ENCODE data around the gene TBPL1. TPM values are rescaled to one million over a fixed set of nuclear protein-coding genes. Genes with fewer than 3 reads are reported as not detected.

The TBPL1 gene
- total and polyA plus RNA-seq, 9 of the 15 experiments (the other 6 are each of a cell fraction or from before 2014, with no cell fraction given) = 78.1 to 152 (median 107) TPM

- peak; percentile 33; the same call in 1 of the 2 replicates for TF ChIP-seq EP400 (IDR thresholded peaks at IDR 0.05)
Observed at GRCh38 chr6:133992992-133993680, 40.1 kb downstream of the TBPL1 start (continued).

GRCh38 chr6:133995296-133995695 lies 42.3 kb downstream of the TBPL1 start:
- H3K4me2 ChIP-seq (ENCODE audit: insufficient read depth, low read length) = no peak overlapping the region
- H3K4me3 ChIP-seq = no peak overlapping the region
- in situ Hi-C loops (cut with MboI) (no loop called here), intact Hi-C loops (cut with micrococcal nuclease) (no loop called here)
- H3K36me3 ChIP-seq (ENCODE audit: control insufficient read depth, insufficient read depth, low read length) = peaks cover 6% of the 10 kb centered on the region; the same call in 1 of the 3 replicates
- ChIA-PET POLR2A (no interaction called here), CTCF (ENCODE audit: low intra/inter-chr PET ratio) (no interaction called here)
- no peaks in the 10 kb centered on the region for H3K9me3 ChIP-seq (replicated peaks; ENCODE audit: control insufficient read depth, insufficient read depth, low read depth, low read length)
- H3K79me2 ChIP-seq (ENCODE audit: control insufficient read depth, insufficient read depth, low read length) = no peaks in the 10 kb centered on the region
- H4K20me1 ChIP-seq (replicated peaks; ENCODE audit: control insufficient read depth, insufficient read depth, low read length) = 0 out of 2 replicates have a peak, but pooled peaks cover 4% of the 10 kb centered on the region
- no peak for DNase-seq (ENCODE audit: extremely low read depth in 1 of 4, low spot score in 3 of 4)
- H3K4me1 ChIP-seq (replicated peaks in 1 of 2; ENCODE audit: control insufficient read depth in 2 of 2, insufficient read depth in 2 of 2, low read length in 2 of 2) = peaks cover 7 to 31% of the 10 kb centered on the region in 2 experiments
- no peaks in the 10 kb centered on the region for H3K9me1 ChIP-seq (ENCODE audit: control insufficient read depth, insufficient read depth, low read length)
- FAIRE-seq = no peak
- WGBS (ENCODE audit: insufficient coverage, low coverage, missing lambda C conversion rate) = 44% methylated on average over 3 of the region's 3 CpGs
- H3K9ac ChIP-seq (ENCODE audit: insufficient read depth in 1 of 2, low read depth in 2 of 2, low read length in 2 of 2) = no peak overlapping the region
- H3K27me3 ChIP-seq (ENCODE audit: control insufficient read depth in 2 of 2, insufficient read depth in 2 of 2, low read length in 2 of 2) = no peaks in the 10 kb centered on the region
- no peak overlapping the region for H3K27ac ChIP-seq (ENCODE audit: extremely low read depth, low read depth, low read length)
- no TSS peak for BruUV-seq (replicated peaks)
- H2AFZ ChIP-seq (ENCODE audit: low read depth, low read length) = no peak overlapping the region
- TF ChIP-seq ZNF280B (CRISPR knock-in tag; IDR thresholded peaks at IDR 0.05) = no peak
- no peak for TF ChIP-seq ZBTB1 (CRISPR knock-in tag; IDR thresholded peaks at IDR 0.05; ENCODE audit: borderline replicate concordance, low read depth)
- no peak for TF ChIP-seq TFAP4 (CRISPR knock-in tag; IDR thresholded peaks at IDR 0.05; ENCODE audit: borderline replicate concordance)
- TF ChIP-seq ZNF561 (CRISPR knock-in tag; conservative IDR thresholded peaks at IDR 0.05) = no peak
- ATAC-seq = no peak

Data from K562 (cell line).